HCT116 (cell line): ENCODE data around the gene FSTL4. TPM values are rescaled to one million over a fixed set of nuclear protein-coding genes. Genes with fewer than 3 reads are reported as not detected.
A peak's percentile ranks its signal among the peaks of the same experiment; 100 is the strongest.

Experiments
- ATAC-seq: fragments of 200-7000 bp; cut with Tn5 transposase; 2 replicates; pipeline ENCODE4 v1.9.1; 2020; ENCODE audit warnings: mild to moderate bottlenecking, moderate library complexity
- BruUV-seq: library from RNA; stranded (reverse); fragments of 400-500 nt; replicated peaks from 2 replicates; lab custom pipeline; 2021; lab: Mats Ljungman, UMichigan
- CTCF ChIA-PET: fragments of 300-600 bp; sonication (Branson Sonifier 250); formaldehyde crosslinking; loops from one replicate; lab custom pipeline; 2021; ENCODE audit warnings: antibody characterized with exemption; lab: Charles Lee
- POLR2A ChIA-PET: fragments of 300-600, 350-600 bp; sonication (Branson Sonifier 250); formaldehyde crosslinking; loops from one replicate; lab custom pipeline; 2021; ENCODE audit warnings: antibody characterized with exemption; lab: Charles Lee
- RAD21 ChIA-PET, 2 experiments: fragments of 300-600 bp; sonication (Branson Sonifier 250); formaldehyde crosslinking; loops; one replicate each; lab custom pipeline; 2023; ENCODE audit warnings: low total read pairs in 2 of 2; ENCODE audit not compliant: uncharacterized antibody in 2 of 2, unreplicated experiment in 2 of 2, low non-redundant PET in 1 of 2; lab: Charles Lee
- DNase-seq: peaks from one replicate; pipeline ENCODE4 v3.0.0-alpha.2; 2010; ENCODE audit warnings: low read depth, low spot score
- H2AFZ ChIP-seq: fragments of 200-600 bp; shearing (Covaris generic), sonication (generic); 2 replicates; pipeline ENCODE4 v1.6.1; 2017; ENCODE audit warnings: low read depth, mixed run types, mixed read lengths, antibody characterized with exemption, low read length; ENCODE audit not compliant: poor library complexity, severe bottlenecking
- H3K27ac ChIP-seq: 2 replicates; pipeline ENCODE4 v1.5.1; 2012; ENCODE audit warnings: low read depth, low read length
- H3K27me3 ChIP-seq: fragments of 200-600 bp; sonication (generic); 2 replicates; pipeline ENCODE4 v1.6.1; 2016; ENCODE audit warnings: mixed run types, low read length, mixed read lengths; ENCODE audit not compliant: insufficient read depth
- H3K36me3 ChIP-seq, 2 experiments: fragments of 200-500 bp in 1 of 2; fragments of 200-600 bp in 1 of 2; sonication (Bioruptor generic) in 1 of 2; sonication (generic) in 1 of 2; 2 replicates each; pipeline versions ENCODE4 v1.5.1 to v1.6.1; 2014 to 2016; ENCODE audit warnings: low read length in 2 of 2, inconsistent platforms in 1 of 2, mixed read lengths in 1 of 2, mixed run types in 1 of 2; ENCODE audit not compliant: insufficient read depth in 2 of 2, control insufficient read depth in 1 of 2
- H3K4me1 ChIP-seq, 2 experiments: fragments of 200-600 bp in 1 of 2; sonication (generic) in 1 of 2; 2 replicates each; pipeline versions ENCODE4 v1.5.1 to v1.6.1; 2012 to 2017; ENCODE audit warnings: low read length in 2 of 2, inconsistent platforms in 1 of 2, mild to moderate bottlenecking in 1 of 2, mixed read lengths in 1 of 2, mixed run types in 1 of 2, moderate library complexity in 1 of 2; ENCODE audit not compliant: insufficient read depth in 2 of 2, control insufficient read depth in 1 of 2
- H3K4me2 ChIP-seq: fragments of 200-600 bp; sonication (generic); 2 replicates; pipeline ENCODE4 v1.6.1; 2017; ENCODE audit warnings: mixed run types, low read length, mixed read lengths
- H3K4me3 ChIP-seq, 2 experiments: fragments of 200-600 bp in 1 of 2; sonication (generic) in 1 of 2; replicated peaks in 1 of 2; 2 replicates each; pipeline ENCODE4 v1.5.1; 2011 to 2016; ENCODE audit warnings: low read length in 2 of 2, control low read depth in 1 of 2, low read depth in 1 of 2, mild to moderate bottlenecking in 1 of 2, mixed read lengths in 1 of 2, mixed run types in 1 of 2
- H3K79me2 ChIP-seq: fragments of 200-600 bp; sonication (generic); 2 replicates; pipeline ENCODE4 v1.6.1; 2017; ENCODE audit warnings: mild to moderate bottlenecking, mixed run types, low read length, moderate library complexity, mixed read lengths; ENCODE audit not compliant: insufficient read depth
- H3K9ac ChIP-seq: fragments of 200-600 bp; sonication (generic); 2 replicates; pipeline ENCODE4 v1.6.1; 2016; ENCODE audit warnings: low read length, mixed read lengths
- H3K9me2 ChIP-seq: fragments of 200-600 bp; sonication (generic), shearing (Covaris generic); 2 replicates; pipeline ENCODE4 v1.6.1; 2017; ENCODE audit warnings: mixed run types, mild to moderate bottlenecking, moderate library complexity; ENCODE audit not compliant: insufficient read depth
- H3K9me3 ChIP-seq, 2 experiments: fragments of 200-500 bp in 1 of 2; fragments of 200-600 bp in 1 of 2; sonication (Bioruptor generic) in 1 of 2; sonication (generic) in 1 of 2; 2 replicates each; pipeline ENCODE4 v1.6.1; 2014 to 2017; ENCODE audit warnings: low read length in 2 of 2, mixed read lengths in 2 of 2, inconsistent platforms in 1 of 2, low read depth in 1 of 2, mild to moderate bottlenecking in 1 of 2, mixed run types in 1 of 2, moderate library complexity in 1 of 2; ENCODE audit not compliant: control insufficient read depth in 1 of 2, insufficient read depth in 1 of 2
- H4K20me1 ChIP-seq: fragments of 200-600 bp; sonication (generic), shearing (Covaris generic); 2 replicates; pipeline ENCODE4 v1.6.1; 2017; ENCODE audit warnings: mixed run types, mild to moderate bottlenecking, moderate library complexity; ENCODE audit not compliant: insufficient read depth
- ATF3 ChIP-seq: IDR thresholded peaks from 2 replicates; pipeline ENCODE4 v1.6.1; 2012
- EZH2 ChIP-seq: fragments of 200-600 bp; sonication (generic); IDR thresholded peaks from 2 replicates; pipeline ENCODE4 v1.6.1; 2017; ENCODE audit warnings: antibody characterized with exemption, mixed run types
- EZH2phosphoT487 ChIP-seq: fragments of 200-600 bp; IDR thresholded peaks from 2 replicates; pipeline ENCODE4 v1.6.1; 2018; ENCODE audit warnings: antibody characterized with exemption, borderline replicate concordance
- MAX ChIP-seq: IDR thresholded peaks from 2 replicates; pipeline ENCODE4 v1.6.1; 2012
- POLR2A ChIP-seq: IDR thresholded peaks from 2 replicates; pipeline ENCODE4 v1.7.0; 2011; ENCODE audit warnings: borderline replicate concordance; ENCODE audit not compliant: insufficient read depth, insufficient read length; ENCODE audit errors: extremely low read depth
- POLR2AphosphoS5 ChIP-seq: IDR thresholded peaks from 2 replicates; pipeline ENCODE4 v1.6.1; 2011; ENCODE audit warnings: mild to moderate bottlenecking, low read depth, low read length, moderate library complexity
- SP1 ChIP-seq: IDR thresholded peaks from 2 replicates; pipeline ENCODE4 v1.6.1; 2012; ENCODE audit warnings: low read depth
- TCF7L2 ChIP-seq: IDR thresholded peaks from 2 replicates; pipeline ENCODE4 v1.7.0; 2011; ENCODE audit warnings: borderline replicate concordance, inconsistent platforms; ENCODE audit not compliant: insufficient read depth, insufficient read length; ENCODE audit errors: extremely low read depth
- ZNF274 ChIP-seq: fragments of 200-500 bp; sonication (Bioruptor generic); IDR thresholded peaks from 2 replicates; pipeline ENCODE4 v1.6.1; 2014; ENCODE audit warnings: mild to moderate bottlenecking, low read depth, low read length, inconsistent platforms
- intact Hi-C: fragments of 100-400 bp; cut with micrococcal nuclease; formaldehyde crosslinking; loops from 2 replicates; pipeline ENCODE4 v1.10.0; 2022
- total RNA-seq: library from RNA; stranded (reverse); gene quantifications from one replicate; pipeline ENCODE4 v1.2.1, GENCODE V29; 2021; ENCODE audit not compliant: unreplicated experiment
- TF ChIP-seq, protein P1 (sequence below): IDR thresholded peaks from 2 replicates; pipeline ENCODE4 v1.6.1; 2011; ENCODE audit warnings: mild to moderate bottlenecking, low read length, moderate library complexity; ENCODE audit not compliant: insufficient replicate concordance; ENCODE audit errors: extremely low read depth

The FSTL4 gene
- total RNA-seq, 1 experiment from 2014 or later = 0.37 TPM

DNA sequence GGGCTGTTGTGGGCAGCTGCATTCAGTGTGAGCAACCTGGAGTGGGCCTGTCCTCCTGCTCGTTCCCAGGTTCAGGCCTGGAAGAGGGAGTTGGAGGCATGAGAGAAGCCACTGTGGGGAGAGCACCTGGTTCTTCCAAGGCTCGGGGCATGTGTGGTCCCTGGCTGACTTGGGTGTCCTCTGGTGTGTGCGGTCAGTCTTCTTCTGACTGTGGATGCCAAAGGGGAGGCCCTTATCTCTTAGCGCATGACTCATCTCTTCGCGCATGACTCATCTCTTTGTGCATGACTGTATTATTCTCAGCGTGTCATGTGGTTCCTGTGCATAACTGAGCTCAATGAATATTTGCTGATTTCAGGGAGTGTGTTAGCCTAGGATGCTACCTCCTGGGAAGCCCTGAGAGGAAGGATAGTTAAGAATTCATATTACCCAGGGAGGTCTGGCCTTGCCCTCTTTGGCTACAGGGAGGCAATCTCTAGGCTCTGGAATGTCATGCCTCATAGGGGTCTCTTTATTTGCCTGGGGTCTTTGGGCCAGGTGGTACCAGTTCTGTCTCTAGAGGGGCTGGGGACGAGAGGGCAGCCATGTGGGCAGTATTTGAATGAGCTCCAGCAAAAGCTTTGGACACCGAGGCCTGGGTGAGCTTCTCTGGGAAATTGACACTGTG is 371.8 kb downstream of the FSTL4 start (continued):
- TF ChIP-seq ATF3 (no peak), POLR2AphosphoS5 (peak; percentile 58)

DNA sequence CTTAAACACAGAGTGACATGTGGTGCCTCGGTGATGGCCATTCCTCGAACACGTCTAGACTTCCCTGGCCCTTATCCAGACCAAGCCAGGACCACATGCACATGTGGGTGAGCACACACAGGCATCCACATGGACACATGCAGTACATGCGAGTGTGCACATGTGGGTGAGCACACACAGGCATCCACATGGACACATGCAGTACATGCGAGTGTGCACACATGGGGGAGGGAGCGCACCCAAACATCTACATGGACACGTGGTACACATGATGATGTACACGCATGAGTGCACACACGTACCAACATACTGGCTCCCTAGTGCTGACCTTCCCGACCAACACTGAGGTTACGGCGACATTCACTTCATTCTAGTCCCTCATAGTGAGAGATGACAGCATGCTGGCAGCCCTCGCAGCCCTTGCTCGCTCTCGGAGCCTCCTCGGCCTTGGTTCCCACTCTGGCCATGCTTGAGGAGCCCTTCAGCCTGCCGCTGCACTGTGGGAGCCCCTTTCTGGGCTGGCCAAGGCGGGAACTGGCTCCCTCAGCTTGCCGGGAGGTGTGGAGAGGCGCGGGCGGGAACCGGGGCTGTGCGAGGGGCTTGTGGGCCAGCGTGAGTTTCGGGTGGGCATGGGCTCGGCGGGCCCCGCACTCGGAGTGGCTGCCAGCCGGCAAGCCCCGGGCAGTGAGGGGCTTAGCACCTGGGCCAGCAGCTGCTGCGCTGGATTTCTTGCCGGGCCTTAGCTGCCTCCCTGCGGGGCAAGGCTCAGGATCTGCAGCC is 373.7 kb downstream of the FSTL4 start:
- no peak overlapping the region for H3K4me3 ChIP-seq
- H3K4me2 ChIP-seq = no peak overlapping the region
- intact Hi-C loops = no loop called here
- H3K9ac ChIP-seq = no peak overlapping the region
- no TSS peak for BruUV-seq
- H3K9me3 ChIP-seq = no peaks in the 10 kb centered on the region
- no peaks in the 10 kb centered on the region for H3K79me2 ChIP-seq
- no peak for ATAC-seq
- no peaks in the 10 kb centered on the region for H4K20me1 ChIP-seq
- H3K9me2 ChIP-seq = no peaks in the 10 kb centered on the region
- no peak overlapping the region for H2AFZ ChIP-seq
- TF ChIP-seq MAX = no peak
- TF ChIP-seq POLR2A = no peak
- TF ChIP-seq SP1 = no peak
- no peak for TF ChIP-seq ATF3
- TF ChIP-seq, protein P1, sequence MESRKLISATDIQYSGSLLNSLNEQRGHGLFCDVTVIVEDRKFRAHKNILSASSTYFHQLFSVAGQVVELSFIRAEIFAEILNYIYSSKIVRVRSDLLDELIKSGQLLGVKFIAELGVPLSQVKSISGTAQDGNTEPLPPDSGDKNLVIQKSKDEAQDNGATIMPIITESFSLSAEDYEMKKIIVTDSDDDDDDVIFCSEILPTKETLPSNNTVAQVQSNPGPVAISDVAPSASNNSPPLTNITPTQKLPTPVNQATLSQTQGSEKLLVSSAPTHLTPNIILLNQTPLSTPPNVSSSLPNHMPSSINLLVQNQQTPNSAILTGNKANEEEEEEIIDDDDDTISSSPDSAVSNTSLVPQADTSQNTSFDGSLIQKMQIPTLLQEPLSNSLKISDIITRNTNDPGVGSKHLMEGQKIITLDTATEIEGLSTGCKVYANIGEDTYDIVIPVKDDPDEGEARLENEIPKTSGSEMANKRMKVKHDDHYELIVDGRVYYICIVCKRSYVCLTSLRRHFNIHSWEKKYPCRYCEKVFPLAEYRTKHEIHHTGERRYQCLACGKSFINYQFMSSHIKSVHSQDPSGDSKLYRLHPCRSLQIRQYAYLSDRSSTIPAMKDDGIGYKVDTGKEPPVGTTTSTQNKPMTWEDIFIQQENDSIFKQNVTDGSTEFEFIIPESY = no peak
- TF ChIP-seq ZNF274 = no peak
- TF ChIP-seq TCF7L2 = no peak
- TF ChIP-seq EZH2phosphoT487 = no peak
- no peak for TF ChIP-seq EZH2
- CTCF ChIA-PET = no interaction called here
- DNase-seq = no peak
- H3K27ac ChIP-seq = no peak overlapping the region
- RAD21 ChIA-PET = no interaction called here
- POLR2A ChIA-PET = no interaction called here
- H3K36me3 ChIP-seq = no peaks in the 10 kb centered on the region
- no peaks in the 10 kb centered on the region for H3K27me3 ChIP-seq
- H3K4me1 ChIP-seq = peaks cover 12 to 52% of the 10 kb centered on the region in 2 experiments
